Subcutaneous adipose tissue (tissue), 4 donors: ENCODE data around the gene GLT1D1. TPM values are rescaled to one million over a fixed set of nuclear protein-coding genes. Genes with fewer than 3 reads are reported as not detected.

Experiments
- CTCF ChIP-seq: fragments of 450-650 bp; IDR thresholded peaks from one replicate; pipeline ENCODE4 v1.5.1; 2016; ENCODE audit warnings: low read depth, mild to moderate bottlenecking, control low read depth, antibody characterized with exemption, moderate library complexity
- total RNA-seq, 4 donors: library from RNA; depleted of rRNA; stranded (reverse); fragments of >200 nt; gene quantifications; one replicate each; pipeline ENCODE4 v1.1.0, GENCODE V29; 2016

The GLT1D1 gene
- total RNA-seq, 4 donors from 2014 or later, result 0.22 to 0.75 TPM; not detected in 2

DNA sequence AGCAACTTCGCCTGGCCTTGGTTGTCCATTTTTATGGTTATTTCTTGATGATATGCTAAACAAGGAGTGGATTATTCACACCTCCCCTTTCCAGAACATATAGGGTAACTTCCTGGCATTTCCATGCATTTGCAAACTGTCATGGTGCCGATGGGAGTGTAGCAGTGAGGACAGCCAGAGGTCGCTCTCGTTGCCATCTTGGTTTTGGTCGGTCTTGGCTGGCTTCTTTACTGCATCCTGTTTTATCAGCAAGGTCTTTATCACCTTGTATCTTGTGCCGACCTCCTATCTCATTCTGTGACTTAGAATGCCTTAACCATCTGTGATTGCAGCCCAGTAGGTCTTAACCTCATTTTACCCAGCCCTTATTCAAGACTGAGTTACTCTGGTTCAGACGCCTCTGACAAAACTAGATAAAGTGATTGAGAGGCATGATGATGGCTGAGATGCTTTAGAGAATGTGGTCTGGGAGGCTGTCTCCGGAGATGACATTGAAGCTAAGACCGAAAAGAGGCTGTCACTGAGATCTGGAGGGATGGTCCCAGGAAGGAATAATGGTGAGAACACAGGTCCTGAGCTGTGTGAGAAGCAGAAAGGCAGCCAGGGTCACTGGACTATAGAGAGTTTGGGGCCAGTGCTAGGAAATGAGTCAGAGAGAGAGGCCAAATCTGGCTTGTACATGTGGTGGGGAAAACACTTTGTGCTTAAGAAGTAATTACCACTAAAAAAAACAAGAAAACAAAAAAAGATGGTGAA is 2.9 kb downstream of the GLT1D1 start:
- TF ChIP-seq CTCF, result no peak

DNA sequence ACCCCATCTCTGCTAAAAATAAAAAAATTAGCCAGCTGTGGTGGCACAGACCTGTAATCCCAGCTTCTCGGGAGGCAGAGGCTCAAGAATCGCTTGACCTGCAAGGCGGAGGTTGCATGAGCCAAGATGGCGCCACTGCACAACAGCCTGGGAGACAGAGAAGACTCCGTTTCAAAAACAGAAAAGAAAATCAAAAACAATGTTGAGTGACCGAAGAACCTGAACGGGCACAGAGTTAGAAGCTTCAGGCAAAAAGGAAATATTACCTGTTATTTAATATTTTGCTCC is 3.5 kb downstream of the GLT1D1 start:
- TF ChIP-seq CTCF, result no peak

GRCh38 chr12:128857133-128857763 is 4.0 kb downstream of the GLT1D1 start:
- no peak for TF ChIP-seq CTCF

DNA sequence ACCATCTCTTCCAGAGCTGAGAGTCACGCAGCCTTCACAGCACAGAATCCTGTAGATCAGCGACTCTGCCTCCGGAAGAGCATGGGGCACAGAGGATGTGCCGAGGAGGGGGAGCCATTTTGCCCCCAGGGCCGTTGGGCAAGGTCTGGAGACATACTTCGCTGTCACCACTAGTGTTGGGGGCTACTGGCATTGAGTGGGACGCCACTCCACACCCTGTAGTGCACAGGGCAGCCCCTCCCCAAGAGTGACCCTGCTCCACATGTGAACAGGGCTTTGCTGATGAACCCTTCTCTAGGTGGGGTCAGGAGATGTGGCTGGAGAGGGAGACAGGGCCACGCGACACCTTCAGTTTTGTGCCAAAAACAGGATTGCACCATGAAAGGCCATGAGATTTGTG is 6.0 kb downstream of the GLT1D1 start:
- no peak for TF ChIP-seq CTCF

DNA sequence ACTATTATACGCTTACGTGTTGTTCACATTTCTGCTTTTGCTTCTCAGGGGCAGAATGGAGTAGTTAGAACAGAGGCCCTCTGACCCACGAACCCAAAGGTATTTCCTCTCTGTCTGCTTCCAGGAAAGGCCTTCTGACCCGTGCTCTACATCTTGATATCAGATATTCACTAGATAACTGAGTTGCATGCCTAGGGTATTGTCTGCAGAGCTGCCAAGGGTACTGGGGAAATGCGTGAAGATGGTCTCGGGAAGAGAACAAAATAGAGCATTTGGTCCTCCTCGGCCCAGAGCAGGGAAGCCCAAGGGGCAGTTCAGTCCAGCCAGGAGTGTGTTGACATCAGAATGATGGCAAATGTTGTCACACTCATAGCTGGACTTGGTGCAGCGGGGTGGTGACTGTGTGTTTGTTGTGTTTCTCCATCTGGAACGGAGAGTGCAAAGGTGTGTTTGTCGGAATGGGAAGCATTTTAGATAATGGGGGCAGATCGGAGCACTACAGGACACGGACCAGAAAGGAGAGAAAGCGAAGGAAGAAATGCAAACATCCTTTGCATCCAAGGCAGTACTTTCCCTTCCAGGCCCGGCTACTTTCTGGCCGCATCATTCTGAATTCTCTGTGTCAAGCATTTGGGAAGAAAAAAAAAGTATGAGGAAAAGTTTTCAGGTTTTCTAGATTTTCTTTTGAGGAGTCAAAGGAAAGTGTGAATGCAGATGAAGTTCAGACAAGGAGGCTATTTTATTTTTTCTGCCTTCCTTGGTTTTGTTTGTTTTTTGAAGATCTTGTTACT is 8.1 kb downstream of the GLT1D1 start:
- TF ChIP-seq CTCF, result no peak

GRCh38 chr12:128863957-128864356 is 10.7 kb downstream of the GLT1D1 start:
- no peak for TF ChIP-seq CTCF

DNA sequence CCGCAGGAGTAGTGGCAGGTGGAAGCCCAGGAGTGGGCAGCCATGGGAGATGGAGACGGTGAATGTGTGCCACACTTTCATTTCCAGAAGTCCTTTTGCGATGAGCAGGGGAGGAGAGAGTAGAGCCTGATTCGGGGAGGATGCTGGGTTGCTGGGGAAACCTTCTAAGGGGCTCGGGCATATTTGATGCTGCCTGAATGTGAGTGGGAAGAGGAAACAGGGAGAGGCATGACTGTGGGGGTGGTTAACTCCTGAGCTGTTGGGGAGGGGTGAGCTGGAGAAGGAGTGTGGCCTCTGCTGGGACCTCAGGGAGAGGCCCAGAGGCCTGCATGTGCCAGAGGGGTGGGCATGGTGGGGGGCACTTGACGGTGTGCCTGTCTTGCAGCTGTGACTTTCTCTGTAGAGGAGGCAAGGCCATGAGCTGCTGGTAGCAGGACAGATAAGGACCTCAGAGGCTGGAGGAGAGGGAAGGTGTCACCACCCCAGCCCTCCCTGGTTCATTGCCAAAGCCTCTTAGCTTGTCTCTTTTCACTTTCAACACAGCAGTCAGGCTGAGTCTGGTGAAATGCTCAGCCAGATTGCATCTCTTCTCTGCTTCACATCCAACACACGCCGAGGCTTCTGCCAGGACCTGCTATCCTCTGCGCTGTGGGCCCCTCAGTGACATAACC is 11.4 kb downstream of the GLT1D1 start:
- TF ChIP-seq CTCF, result no peak
